ENCODE results near the gene AKT1. TPM values are rescaled to one million over a fixed set of nuclear protein-coding genes. Genes with fewer than 3 reads are reported as not detected.
A peak's percentile ranks its signal among the peaks of the same experiment; 100 is the strongest.

The AKT1 gene
- total RNA-seq, 4 donors from 2014 or later, result 44.4 to 70.4 (median 57.0) TPM

DNA sequence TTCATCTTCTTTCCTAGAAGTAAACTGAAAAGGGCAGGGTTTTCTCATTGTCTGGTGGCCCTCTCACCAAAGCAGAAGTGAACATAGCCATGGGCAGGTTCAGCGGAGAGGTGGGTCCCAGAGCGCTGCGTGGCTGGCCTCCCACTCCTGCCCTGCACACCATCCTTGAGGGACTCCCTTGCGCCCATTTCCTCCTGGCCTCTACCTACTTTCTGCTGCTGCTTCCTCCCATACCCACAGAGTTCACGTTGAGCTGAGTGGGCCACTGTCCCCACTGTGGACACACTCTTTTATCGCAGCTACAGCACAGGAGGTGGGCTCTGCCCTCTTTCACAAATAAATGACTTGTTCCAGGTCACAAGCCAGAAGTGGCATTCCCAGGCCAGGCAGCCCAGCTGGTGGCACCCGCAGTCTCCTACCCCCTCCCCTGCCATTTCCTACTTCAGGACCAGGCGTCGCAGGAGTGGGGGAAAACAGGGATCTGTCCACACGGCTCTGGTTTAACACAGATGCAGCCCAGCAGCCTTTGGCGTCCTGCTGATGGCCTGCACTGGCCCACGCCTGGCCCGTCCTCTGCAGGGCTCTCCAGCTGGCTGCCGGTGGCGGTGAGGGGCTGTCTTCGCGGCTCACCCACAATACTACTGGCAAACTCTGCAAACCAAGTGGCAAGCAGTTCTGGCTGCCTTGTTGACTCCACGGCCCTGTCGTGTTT is 37.7 kb downstream of the AKT1 start:
- Histone ChIP-seq H3K4me1 (peaks cover 32 to 50% of the 10 kb centered on the region in 2 donors), H3K9me3 (no peaks in the 10 kb centered on the region), H3K27ac (peak overlapping the region in 1 of 4 donors; percentile 10), H3K36me3 (peaks cover 0 to 48% of the 10 kb centered on the region in 2 donors), H3K27me3 (no peaks in the 10 kb centered on the region), H3K4me3 (no peak overlapping the region)
- in situ Hi-C loops (cut with MboI; ENCODE audit: low sequenced_read_pairs in 4 of 4) (no loop called here), intact Hi-C loops (cut with DNase I; ENCODE audit: low total_unique reads) (no loop called here)
- TF ChIP-seq, protein P1, sequence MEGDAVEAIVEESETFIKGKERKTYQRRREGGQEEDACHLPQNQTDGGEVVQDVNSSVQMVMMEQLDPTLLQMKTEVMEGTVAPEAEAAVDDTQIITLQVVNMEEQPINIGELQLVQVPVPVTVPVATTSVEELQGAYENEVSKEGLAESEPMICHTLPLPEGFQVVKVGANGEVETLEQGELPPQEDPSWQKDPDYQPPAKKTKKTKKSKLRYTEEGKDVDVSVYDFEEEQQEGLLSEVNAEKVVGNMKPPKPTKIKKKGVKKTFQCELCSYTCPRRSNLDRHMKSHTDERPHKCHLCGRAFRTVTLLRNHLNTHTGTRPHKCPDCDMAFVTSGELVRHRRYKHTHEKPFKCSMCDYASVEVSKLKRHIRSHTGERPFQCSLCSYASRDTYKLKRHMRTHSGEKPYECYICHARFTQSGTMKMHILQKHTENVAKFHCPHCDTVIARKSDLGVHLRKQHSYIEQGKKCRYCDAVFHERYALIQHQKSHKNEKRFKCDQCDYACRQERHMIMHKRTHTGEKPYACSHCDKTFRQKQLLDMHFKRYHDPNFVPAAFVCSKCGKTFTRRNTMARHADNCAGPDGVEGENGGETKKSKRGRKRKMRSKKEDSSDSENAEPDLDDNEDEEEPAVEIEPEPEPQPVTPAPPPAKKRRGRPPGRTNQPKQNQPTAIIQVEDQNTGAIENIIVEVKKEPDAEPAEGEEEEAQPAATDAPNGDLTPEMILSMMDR (IDR thresholded peaks at IDR 0.05 in 4 of 5, conservative IDR thresholded peaks at IDR 0.05 in 1 of 5), result no peak
- TF ChIP-seq POLR2A (IDR thresholded peaks at IDR 0.05), result no peak
- DNase-seq (no peak), ATAC-seq (no peak)

DNA sequence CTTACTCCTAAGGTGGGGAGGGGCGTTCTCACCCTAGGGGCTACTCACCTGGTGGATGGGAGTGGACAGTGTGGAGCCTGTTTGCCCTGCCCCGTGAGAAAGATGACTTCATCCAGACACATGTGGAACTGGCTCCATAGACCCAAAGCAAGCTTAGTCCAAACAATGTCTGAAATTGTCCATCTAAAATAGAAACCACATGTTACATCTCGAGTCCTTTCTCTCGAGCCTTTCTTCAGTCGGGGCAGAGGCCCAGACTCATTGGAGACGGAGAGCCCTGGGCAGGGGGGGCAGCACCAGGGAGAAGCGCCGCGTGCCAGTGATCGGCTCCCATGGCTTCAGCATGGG is 38.3 kb downstream of the AKT1 start:
- Histone ChIP-seq H3K4me3 (no peak overlapping the region), H3K27ac (peak overlapping the region in 1 of 4 donors; percentile 16), H3K9me3 (no peaks in the 10 kb centered on the region), H3K36me3 (peaks cover 0 to 48% of the 10 kb centered on the region in 2 donors), H3K4me1 (peaks cover 33 to 49% of the 10 kb centered on the region in 2 donors), H3K27me3 (no peaks in the 10 kb centered on the region)
- ATAC-seq (no peak), DNase-seq (no peak)
- intact Hi-C loops (cut with DNase I; ENCODE audit: low total_unique reads), result no loop called here
- in situ Hi-C loops (cut with MboI; ENCODE audit: low sequenced_read_pairs in 4 of 4), result no loop called here
- TF ChIP-seq, protein P1 (IDR thresholded peaks at IDR 0.05 in 4 of 5, conservative IDR thresholded peaks at IDR 0.05 in 1 of 5), result no peak
- TF ChIP-seq POLR2A (IDR thresholded peaks at IDR 0.05), result no peak

DNA sequence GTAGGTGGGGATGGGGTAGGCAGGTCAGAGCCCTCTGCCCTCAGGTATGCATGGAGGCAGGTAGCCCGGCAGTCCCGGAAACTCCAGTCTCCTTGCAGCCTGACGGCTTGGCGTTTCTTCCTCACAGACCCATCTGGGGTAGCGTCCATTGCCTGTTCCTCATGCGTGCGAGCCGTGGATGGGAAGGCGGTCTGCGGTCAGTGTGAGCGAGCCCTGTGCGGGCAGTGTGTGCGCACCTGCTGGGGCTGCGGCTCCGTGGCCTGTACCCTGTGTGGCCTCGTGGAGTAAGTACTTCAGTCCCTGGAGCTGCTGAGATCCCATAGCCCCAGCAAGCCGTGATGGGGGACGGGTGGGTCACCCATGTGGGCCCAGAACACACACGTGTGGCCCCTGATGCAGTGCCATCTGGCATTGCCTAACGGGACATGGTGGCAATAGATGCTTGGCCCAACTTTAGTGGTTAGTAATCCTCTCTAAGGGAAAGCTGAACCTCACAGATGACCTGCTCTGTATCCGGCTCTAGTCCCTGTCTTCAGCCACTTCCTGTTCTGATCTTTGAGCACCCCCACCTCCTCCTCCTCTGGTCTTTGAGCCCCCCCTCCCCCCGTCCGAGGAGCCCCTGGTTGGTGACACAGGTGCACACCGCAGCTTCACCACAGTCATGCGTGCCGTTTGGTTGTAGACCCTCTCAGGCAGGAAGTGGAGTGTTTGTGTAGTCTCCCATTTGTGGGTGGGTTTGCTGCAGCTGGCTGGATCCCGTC is 38.9 kb downstream of the AKT1 start:
- intact Hi-C loops (cut with DNase I; ENCODE audit: low total_unique reads), result no loop called here

DNA sequence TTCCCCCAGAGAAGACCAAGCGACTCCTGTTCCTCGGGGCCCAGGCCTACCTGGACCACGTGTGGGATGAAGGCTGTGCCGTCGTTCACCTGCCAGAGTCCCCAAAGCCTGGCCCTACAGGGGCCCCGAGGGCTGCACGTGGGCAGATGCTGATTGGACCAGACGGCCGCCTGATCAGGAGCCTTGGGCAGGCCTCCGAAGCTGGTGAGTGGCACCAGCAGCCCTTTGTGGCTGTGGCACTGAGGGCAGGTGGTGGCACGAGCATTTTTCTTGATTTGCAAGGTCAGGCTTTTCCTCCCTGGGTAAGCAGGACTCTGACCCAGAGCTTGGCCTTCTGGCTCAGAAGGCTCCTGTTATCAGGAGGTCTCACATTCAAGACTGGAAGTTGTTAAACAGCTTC is 39.9 kb downstream of the AKT1 start:
- DNase-seq, result no peak
- in situ Hi-C loops (cut with MboI; ENCODE audit: low sequenced_read_pairs in 4 of 4), result no loop called here
- Histone ChIP-seq H3K27me3 (no peaks in the 10 kb centered on the region), H3K4me3 (no peak overlapping the region), H3K9me3 (no peaks in the 10 kb centered on the region), H3K36me3 (peaks cover 0 to 48% of the 10 kb centered on the region in 2 donors), H3K27ac (peak overlapping the region in 2 of 4 donors; percentile 94), H3K4me1 (peaks cover 27 to 33% of the 10 kb centered on the region in 2 donors)
- intact Hi-C loops (cut with DNase I; ENCODE audit: low total_unique reads), result no loop called here
- ATAC-seq, result no peak
- TF ChIP-seq POLR2A (IDR thresholded peaks at IDR 0.05), result no peak
- TF ChIP-seq, protein P1 (IDR thresholded peaks at IDR 0.05 in 4 of 5, conservative IDR thresholded peaks at IDR 0.05 in 1 of 5), result no peak

More for the DNA sequence above, 38.9 kb downstream of the AKT1 start:
- DNase-seq (no peak), ATAC-seq (no peak)
- in situ Hi-C loops (cut with MboI; ENCODE audit: low sequenced_read_pairs in 4 of 4), result no loop called here
- H3K27me3 ChIP-seq, result no peaks in the 10 kb centered on the region
- no peak overlapping the region for H3K4me3 ChIP-seq
- peaks cover 0 to 48% of the 10 kb centered on the region in 2 donors for H3K36me3 ChIP-seq
- peaks cover 32 to 43% of the 10 kb centered on the region in 2 donors for H3K4me1 ChIP-seq
- TF ChIP-seq, protein P1 (IDR thresholded peaks at IDR 0.05 in 4 of 5, conservative IDR thresholded peaks at IDR 0.05 in 1 of 5), result no peak
- no peak for TF ChIP-seq POLR2A (IDR thresholded peaks at IDR 0.05)
- no peaks in the 10 kb centered on the region for H3K9me3 ChIP-seq
- H3K27ac ChIP-seq, result peak overlapping the region in 1 of 4 donors; percentile 16
